Naive B cell (primary cell): ENCODE measurements around the gene CASK. TPM values are rescaled to one million over a fixed set of nuclear protein-coding genes. Genes with fewer than 3 reads are reported as not detected.
"Not testable (repeated sequence)": the region's sequence is repeated elsewhere in the genome, so short reads cannot be mapped to it uniquely, and the experiment has no call there.

Experiments
- ATAC-seq, 2 donors: fragments of 150-1000 bp; cut with Tn5 transposase; 2 replicates each; pipeline ENCODE4 v1.10.0; 2021; ENCODE audit warnings: low read depth in 2 of 2, mild to moderate bottlenecking in 2 of 2, moderate library complexity in 2 of 2
- DNase-seq: peaks from one replicate; pipeline ENCODE4 v3.0.0; 2022
- H3K27ac Mint-ChIP-seq, 6 donors: one replicate each; pipeline ENCODE4 v1.8.0; 2020 to 2022; ENCODE audit warnings: mild to moderate bottlenecking in 6 of 6, mixed read lengths in 6 of 6, moderate library complexity in 5 of 6, inconsistent platforms in 2 of 6
- H3K27me3 Mint-ChIP-seq, 3 donors: one replicate each; pipeline ENCODE4 v1.8.0; 2021 to 2022; ENCODE audit warnings: mixed read lengths in 3 of 3, mild to moderate bottlenecking in 1 of 3
- H3K36me3 Mint-ChIP-seq, 2 donors: one replicate each; pipeline ENCODE4 v1.8.0; 2020 to 2022; ENCODE audit warnings: mixed read lengths in 2 of 2, inconsistent platforms in 1 of 2, mild to moderate bottlenecking in 1 of 2
- H3K4me1 Mint-ChIP-seq, 3 donors: one replicate each; pipeline ENCODE4 v1.8.0; 2020 to 2022; ENCODE audit warnings: mixed read lengths in 3 of 3, inconsistent platforms in 1 of 3, mild to moderate bottlenecking in 1 of 3, moderate library complexity in 1 of 3
- H3K4me3 Mint-ChIP-seq, 8 donors: one replicate each; pipeline ENCODE4 v1.8.0; 2020 to 2022; ENCODE audit warnings: mild to moderate bottlenecking in 8 of 8, mixed read lengths in 8 of 8, moderate library complexity in 8 of 8, inconsistent platforms in 2 of 8
- H3K9me3 Mint-ChIP-seq, 7 donors: one replicate each; pipeline ENCODE4 v1.8.0; 2020 to 2022; ENCODE audit warnings: mixed read lengths in 7 of 7, mild to moderate bottlenecking in 5 of 7, inconsistent platforms in 2 of 7, moderate library complexity in 1 of 7
- polyA plus RNA-seq, 6 donors: library from polyadenylated mRNA; unstranded; fragments of 300-500 nt; fragmentation: Illumina TruSeq; gene quantifications; one replicate each; pipeline ENCODE4 v1.2.3, GENCODE V29; 2021; ENCODE audit warnings: low read depth in 6 of 6

The CASK gene
- polyA plus RNA-seq, 6 donors from 2014 or later, result 2.6 to 10.8 (median 6.2) TPM

- peak overlapping the region in 1 of 8 donors; percentile 19 for H3K4me3 Mint-ChIP-seq
- H3K36me3 Mint-ChIP-seq, result peaks cover 0 to 7% of the 10 kb centered on the region in 2 donors
- H3K27me3 Mint-ChIP-seq, result no peaks in the 10 kb centered on the region
These were observed 191.1 kb downstream of the CASK start for GRCh38 chrX:41732260-41732659.

GRCh38 chrX:41730081-41730480, 193.3 kb downstream of the CASK start:
- peaks cover 0 to 2% (median 0%) of the 10 kb centered on the region in 7 donors for H3K9me3 Mint-ChIP-seq
- no peaks in the 10 kb centered on the region for H3K27me3 Mint-ChIP-seq
- H3K4me3 Mint-ChIP-seq, result no peak overlapping the region
- H3K4me1 Mint-ChIP-seq, result peaks cover 12 to 31% (median 13%) of the 10 kb centered on the region in 3 donors
- ATAC-seq (no peak), DNase-seq (no peak)
- no peak overlapping the region for H3K27ac Mint-ChIP-seq
- H3K36me3 Mint-ChIP-seq, result no peaks in the 10 kb centered on the region

More at GRCh38 chrX:41732260-41732659, 191.1 kb downstream of the CASK start:
- Mint-ChIP-seq H3K27ac (peak overlapping the region in 5 of 6 donors; percentile 30 to 88 (median 63)), H3K4me1 (peaks cover 22 to 41% (median 24%) of the 10 kb centered on the region in 3 donors), H3K9me3 (peaks cover 0 to 2% (median 0%) of the 10 kb centered on the region in 7 donors)
- ATAC-seq, result no peak
- DNase-seq, result no peak

GRCh38 chrX:41728125-41728524, 195.2 kb downstream of the CASK start:
- ATAC-seq (no peak), DNase-seq (no peak)
- Mint-ChIP-seq H3K27me3 (no peaks in the 10 kb centered on the region), H3K9me3 (peaks cover 0 to 2% (median 0%) of the 10 kb centered on the region in 7 donors), H3K36me3 (no peaks in the 10 kb centered on the region), H3K4me1 (peaks cover 6 to 27% (median 7%) of the 10 kb centered on the region in 3 donors), H3K27ac (no peak overlapping the region), H3K4me3 (no peak overlapping the region)

- H3K27me3 Mint-ChIP-seq, result no peaks in the 10 kb centered on the region
- peak within 1 kb of the TSS in 1 of 6 donors; percentile 44 for H3K27ac Mint-ChIP-seq
- peak; percentile 76 to 78 for ATAC-seq
- DNase-seq, result peak; percentile 39
- peaks cover 13 to 48% (median 22%) of the 10 kb centered on the region in 3 donors for H3K4me1 Mint-ChIP-seq
- H3K4me3 Mint-ChIP-seq, result peak within 1 kb of the TSS in 4 of 8 donors; percentile 16 to 43 (median 29)
- peaks cover 0 to 9% (median 7%) of the 10 kb centered on the region in 7 donors for H3K9me3 Mint-ChIP-seq
- peaks cover 0 to 5% of the 10 kb centered on the region in 2 donors for H3K36me3 Mint-ChIP-seq
These were observed 199.5 kb downstream of the CASK start, which contains the start of gene GPR82 for GRCh38 chrX:41723826-41724225. GPR82 (plus strand) TSS chrX:41724181; CDS start chrX:41727027, 2,846 bp downstream.

- H3K9me3 Mint-ChIP-seq, result peaks cover 0 to 14% (median 10%) of the 10 kb centered on the region in 7 donors
- peaks cover 13 to 51% (median 22%) of the 10 kb centered on the region in 3 donors for H3K4me1 Mint-ChIP-seq
- no peaks in the 10 kb centered on the region for H3K27me3 Mint-ChIP-seq
- H3K27ac Mint-ChIP-seq, result peak overlapping the region in 1 of 6 donors; percentile 44
- ATAC-seq (no peak), DNase-seq (no peak)
- H3K4me3 Mint-ChIP-seq, result peak overlapping the region in 4 of 8 donors; percentile 12 to 43 (median 23)
- peaks cover 0 to 5% of the 10 kb centered on the region in 2 donors for H3K36me3 Mint-ChIP-seq
These were observed 200.3 kb downstream of the CASK start for GRCh38 chrX:41722816-41723618.

GRCh38 chrX:41722214-41722613, 201.1 kb downstream of the CASK start:
- H3K4me1 Mint-ChIP-seq, result peaks cover 17 to 57% (median 24%) of the 10 kb centered on the region in 3 donors
- no peaks in the 10 kb centered on the region for H3K27me3 Mint-ChIP-seq
- DNase-seq (no peak), ATAC-seq (no peak)
- peak overlapping the region in 1 of 8 donors; percentile 7 for H3K4me3 Mint-ChIP-seq
- H3K9me3 Mint-ChIP-seq, result peaks cover 0 to 19% (median 16%) of the 10 kb centered on the region in 7 donors
- peaks cover 0 to 8% of the 10 kb centered on the region in 2 donors for H3K36me3 Mint-ChIP-seq
- H3K27ac Mint-ChIP-seq, result peak overlapping the region in 1 of 6 donors; percentile 13

- ATAC-seq (no peak), DNase-seq (no peak)
- H3K27me3 Mint-ChIP-seq, result no peaks in the 10 kb centered on the region
- no peak overlapping the region for H3K27ac Mint-ChIP-seq
- peaks cover 23 to 63% (median 30%) of the 10 kb centered on the region in 3 donors for H3K4me1 Mint-ChIP-seq
- peaks cover 0 to 12% of the 10 kb centered on the region in 2 donors for H3K36me3 Mint-ChIP-seq
- no peak overlapping the region for H3K4me3 Mint-ChIP-seq
- H3K9me3 Mint-ChIP-seq, result peaks cover 0 to 25% (median 21%) of the 10 kb centered on the region in 7 donors
These were observed 201.8 kb downstream of the CASK start for GRCh38 chrX:41721590-41721989.

- H3K36me3 Mint-ChIP-seq, result peaks cover 0 to 12% of the 10 kb centered on the region in 2 donors
- no peaks in the 10 kb centered on the region for H3K27me3 Mint-ChIP-seq
- H3K9me3 Mint-ChIP-seq, result peaks cover 0 to 25% (median 21%) of the 10 kb centered on the region in 7 donors
- peak overlapping the region in 5 of 8 donors; percentile 1 to 74 (median 43) for H3K4me3 Mint-ChIP-seq
- no peak overlapping the region for H3K27ac Mint-ChIP-seq
- peak; percentile 46 for DNase-seq
- ATAC-seq, result peak; percentile 74 to 79
- H3K4me1 Mint-ChIP-seq, result peaks cover 35 to 72% (median 37%) of the 10 kb centered on the region in 3 donors
These were observed 203.1 kb downstream of the CASK start for GRCh38 chrX:41720125-41720779.

- H3K9me3 Mint-ChIP-seq, result peaks cover 0 to 25% (median 21%) of the 10 kb centered on the region in 7 donors
- not testable (repeated sequence) for H3K27me3 Mint-ChIP-seq, ATAC-seq, DNase-seq
- H3K36me3 Mint-ChIP-seq, result peaks cover 0 to 12% of the 10 kb centered on the region in 2 donors
- H3K4me3 Mint-ChIP-seq, result peak overlapping the region in 6 of 8 donors; percentile 7 to 74 (median 40)
- peak overlapping the region in 1 of 6 donors; percentile 89 for H3K27ac Mint-ChIP-seq
- H3K4me1 Mint-ChIP-seq, result peaks cover 35 to 72% (median 37%) of the 10 kb centered on the region in 3 donors
These were observed 203.7 kb downstream of the CASK start for GRCh38 chrX:41719610-41720009.

GRCh38 chrX:41718481-41719235, 204.7 kb downstream of the CASK start:
- H3K36me3 Mint-ChIP-seq, result peaks cover 0 to 12% of the 10 kb centered on the region in 2 donors
- H3K27me3 Mint-ChIP-seq, result no peaks in the 10 kb centered on the region
- H3K4me1 Mint-ChIP-seq, result peaks cover 37 to 65% (median 40%) of the 10 kb centered on the region in 3 donors
- peaks cover 0 to 25% (median 21%) of the 10 kb centered on the region in 7 donors for H3K9me3 Mint-ChIP-seq
- DNase-seq (no peak), ATAC-seq (no peak)
- peak overlapping the region in 1 of 6 donors; percentile 26 for H3K27ac Mint-ChIP-seq
- peak overlapping the region in 1 of 8 donors; percentile 20 for H3K4me3 Mint-ChIP-seq

GRCh38 chrX:41716767-41717473, 206.4 kb downstream of the CASK start:
- Mint-ChIP-seq H3K27ac (peak overlapping the region in 1 of 6 donors; percentile 17), H3K36me3 (peaks cover 0 to 12% of the 10 kb centered on the region in 2 donors), H3K27me3 (peaks cover 0 to 7% (median 0%) of the 10 kb centered on the region in 3 donors), H3K9me3 (peaks cover 0 to 25% (median 21%) of the 10 kb centered on the region in 7 donors), H3K4me3 (peak overlapping the region; percentile 8 to 73 (median 22)), H3K4me1 (peaks cover 29 to 49% (median 36%) of the 10 kb centered on the region in 3 donors)
- DNase-seq (no peak), ATAC-seq (peak; percentile 48 to 59)

- peak overlapping the region in 6 of 8 donors; percentile 8 to 73 (median 36) for H3K4me3 Mint-ChIP-seq
- ATAC-seq, result no peak
These were observed 207.1 kb downstream of the CASK start for GRCh38 chrX:41716222-41716621.

More at GRCh38 chrX:41716222-41716621, 207.1 kb downstream of the CASK start:
- H3K9me3 Mint-ChIP-seq, result peaks cover 0 to 25% (median 21%) of the 10 kb centered on the region in 7 donors
- peaks cover 0 to 12% of the 10 kb centered on the region in 2 donors for H3K36me3 Mint-ChIP-seq
- peaks cover 0 to 7% (median 0%) of the 10 kb centered on the region in 3 donors for H3K27me3 Mint-ChIP-seq
- H3K27ac Mint-ChIP-seq, result no peak overlapping the region
- no peak for DNase-seq
- H3K4me1 Mint-ChIP-seq, result peaks cover 25 to 46% (median 32%) of the 10 kb centered on the region in 3 donors
